ENCODE data around the gene PPP2R3C. TPM values are rescaled to one million over a fixed set of nuclear protein-coding genes. Genes with fewer than 3 reads are reported as not detected.

PPP2R3C gene
- total and polyA plus RNA-seq, 2 experiments from 2014 or later, result 35.9 to 43.0 TPM

DNA sequence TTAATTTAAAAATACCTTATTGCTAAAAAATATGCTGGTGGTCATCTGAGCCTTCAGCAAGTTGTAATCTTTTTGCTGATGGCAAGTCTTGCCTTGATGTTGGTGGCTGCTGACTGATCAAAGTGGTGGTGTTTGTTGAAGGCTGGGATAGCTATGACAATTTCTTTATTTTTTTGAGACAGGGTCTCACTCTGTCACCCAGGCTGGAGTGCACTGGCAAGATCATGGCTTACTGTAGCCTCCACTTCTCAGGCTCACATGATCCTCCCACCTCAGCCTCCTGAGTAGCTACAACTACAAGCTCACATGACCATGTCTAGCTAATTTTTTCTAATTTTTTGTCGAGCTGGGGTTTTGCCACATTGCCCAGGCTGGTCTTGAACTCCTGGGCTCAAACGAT lies 25.4 kb upstream of the PPP2R3C start (continued):
- TF ChIP-seq, protein P1, sequence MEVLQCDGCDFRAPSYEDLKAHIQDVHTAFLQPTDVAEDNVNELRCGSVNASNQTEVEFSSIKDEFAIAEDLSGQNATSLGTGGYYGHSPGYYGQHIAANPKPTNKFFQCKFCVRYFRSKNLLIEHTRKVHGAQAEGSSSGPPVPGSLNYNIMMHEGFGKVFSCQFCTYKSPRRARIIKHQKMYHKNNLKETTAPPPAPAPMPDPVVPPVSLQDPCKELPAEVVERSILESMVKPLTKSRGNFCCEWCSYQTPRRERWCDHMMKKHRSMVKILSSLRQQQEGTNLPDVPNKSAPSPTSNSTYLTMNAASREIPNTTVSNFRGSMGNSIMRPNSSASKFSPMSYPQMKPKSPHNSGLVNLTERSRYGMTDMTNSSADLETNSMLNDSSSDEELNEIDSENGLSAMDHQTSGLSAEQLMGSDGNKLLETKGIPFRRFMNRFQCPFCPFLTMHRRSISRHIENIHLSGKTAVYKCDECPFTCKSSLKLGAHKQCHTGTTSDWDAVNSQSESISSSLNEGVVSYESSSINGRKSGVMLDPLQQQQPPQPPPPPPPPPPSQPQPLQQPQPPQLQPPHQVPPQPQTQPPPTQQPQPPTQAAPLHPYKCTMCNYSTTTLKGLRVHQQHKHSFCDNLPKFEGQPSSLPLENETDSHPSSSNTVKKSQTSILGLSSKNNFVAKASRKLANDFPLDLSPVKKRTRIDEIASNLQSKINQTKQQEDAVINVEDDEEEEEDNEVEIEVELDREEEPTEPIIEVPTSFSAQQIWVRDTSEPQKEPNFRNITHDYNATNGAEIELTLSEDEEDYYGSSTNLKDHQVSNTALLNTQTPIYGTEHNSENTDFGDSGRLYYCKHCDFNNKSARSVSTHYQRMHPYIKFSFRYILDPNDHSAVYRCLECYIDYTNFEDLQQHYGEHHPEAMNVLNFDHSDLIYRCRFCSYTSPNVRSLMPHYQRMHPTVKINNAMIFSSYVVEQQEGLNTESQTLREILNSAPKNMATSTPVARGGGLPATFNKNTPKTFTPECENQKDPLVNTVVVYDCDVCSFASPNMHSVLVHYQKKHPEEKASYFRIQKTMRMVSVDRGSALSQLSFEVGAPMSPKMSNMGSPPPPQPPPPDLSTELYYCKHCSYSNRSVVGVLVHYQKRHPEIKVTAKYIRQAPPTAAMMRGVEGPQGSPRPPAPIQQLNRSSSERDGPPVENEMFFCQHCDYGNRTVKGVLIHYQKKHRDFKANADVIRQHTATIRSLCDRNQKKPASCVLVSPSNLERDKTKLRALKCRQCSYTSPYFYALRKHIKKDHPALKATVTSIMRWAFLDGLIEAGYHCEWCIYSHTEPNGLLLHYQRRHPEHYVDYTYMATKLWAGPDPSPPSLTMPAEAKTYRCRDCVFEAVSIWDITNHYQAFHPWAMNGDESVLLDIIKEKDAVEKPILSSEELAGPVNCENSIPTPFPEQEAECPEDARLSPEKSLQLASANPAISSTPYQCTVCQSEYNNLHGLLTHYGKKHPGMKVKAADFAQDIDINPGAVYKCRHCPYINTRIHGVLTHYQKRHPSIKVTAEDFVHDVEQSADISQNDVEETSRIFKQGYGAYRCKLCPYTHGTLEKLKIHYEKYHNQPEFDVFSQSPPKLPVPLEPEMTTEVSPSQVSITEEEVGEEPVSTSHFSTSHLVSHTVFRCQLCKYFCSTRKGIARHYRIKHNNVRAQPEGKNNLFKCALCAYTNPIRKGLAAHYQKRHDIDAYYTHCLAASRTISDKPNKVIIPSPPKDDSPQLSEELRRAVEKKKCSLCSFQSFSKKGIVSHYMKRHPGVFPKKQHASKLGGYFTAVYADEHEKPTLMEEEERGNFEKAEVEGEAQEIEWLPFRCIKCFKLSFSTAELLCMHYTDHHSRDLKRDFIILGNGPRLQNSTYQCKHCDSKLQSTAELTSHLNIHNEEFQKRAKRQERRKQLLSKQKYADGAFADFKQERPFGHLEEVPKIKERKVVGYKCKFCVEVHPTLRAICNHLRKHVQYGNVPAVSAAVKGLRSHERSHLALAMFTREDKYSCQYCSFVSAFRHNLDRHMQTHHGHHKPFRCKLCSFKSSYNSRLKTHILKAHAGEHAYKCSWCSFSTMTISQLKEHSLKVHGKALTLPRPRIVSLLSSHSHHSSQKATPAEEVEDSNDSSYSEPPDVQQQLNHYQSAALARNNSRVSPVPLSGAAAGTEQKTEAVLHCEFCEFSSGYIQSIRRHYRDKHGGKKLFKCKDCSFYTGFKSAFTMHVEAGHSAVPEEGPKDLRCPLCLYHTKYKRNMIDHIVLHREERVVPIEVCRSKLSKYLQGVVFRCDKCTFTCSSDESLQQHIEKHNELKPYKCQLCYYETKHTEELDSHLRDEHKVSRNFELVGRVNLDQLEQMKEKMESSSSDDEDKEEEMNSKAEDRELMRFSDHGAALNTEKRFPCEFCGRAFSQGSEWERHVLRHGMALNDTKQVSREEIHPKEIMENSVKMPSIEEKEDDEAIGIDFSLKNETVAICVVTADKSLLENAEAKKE (CRISPR knock-in tag; IDR thresholded peaks at IDR 0.05), result no peak
- TF ChIP-seq ZNF114 (CRISPR knock-in tag; IDR thresholded peaks at IDR 0.05) (no peak), EZH2 (IDR thresholded peaks at IDR 0.05; ENCODE audit: low read depth, unreplicated experiment) (no peak)
- TF ChIP-seq, protein P2, sequence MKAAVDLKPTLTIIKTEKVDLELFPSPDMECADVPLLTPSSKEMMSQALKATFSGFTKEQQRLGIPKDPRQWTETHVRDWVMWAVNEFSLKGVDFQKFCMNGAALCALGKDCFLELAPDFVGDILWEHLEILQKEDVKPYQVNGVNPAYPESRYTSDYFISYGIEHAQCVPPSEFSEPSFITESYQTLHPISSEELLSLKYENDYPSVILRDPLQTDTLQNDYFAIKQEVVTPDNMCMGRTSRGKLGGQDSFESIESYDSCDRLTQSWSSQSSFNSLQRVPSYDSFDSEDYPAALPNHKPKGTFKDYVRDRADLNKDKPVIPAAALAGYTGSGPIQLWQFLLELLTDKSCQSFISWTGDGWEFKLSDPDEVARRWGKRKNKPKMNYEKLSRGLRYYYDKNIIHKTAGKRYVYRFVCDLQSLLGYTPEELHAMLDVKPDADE (IDR thresholded peaks at IDR 0.05), result no peak

DNA sequence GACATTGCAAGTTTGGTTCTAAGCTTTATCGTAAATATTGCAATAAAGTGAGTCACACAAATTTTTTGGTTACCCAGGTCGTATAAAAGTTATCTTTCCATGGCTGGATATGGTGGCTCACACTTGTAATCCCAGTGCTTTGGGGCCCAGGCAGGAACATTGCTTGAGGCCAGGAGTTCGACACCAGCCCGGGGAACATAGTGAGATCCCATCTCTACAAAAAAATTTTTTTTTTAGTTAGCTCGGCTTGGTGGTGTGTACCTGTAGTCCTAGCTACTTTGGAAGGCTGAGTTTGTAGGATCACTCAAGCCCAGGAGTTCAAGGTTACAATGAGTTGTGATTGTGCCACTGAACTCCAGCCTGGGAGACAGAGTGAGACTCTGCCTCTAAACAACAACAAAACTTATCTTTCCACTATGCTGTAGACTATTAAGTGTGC lies 24.9 kb upstream of the PPP2R3C start:
- Histone ChIP-seq H3F3A (replicated peaks; ENCODE audit: low read depth) (no peaks in the 10 kb centered on the region), H3K4me2 (no peak overlapping the region), H4K20me1 (replicated peaks; ENCODE audit: insufficient read depth) (peaks cover 7% of the 10 kb centered on the region), H3K9me2 (ENCODE audit: insufficient read depth) (no peaks in the 10 kb centered on the region; the same call in 1 of the 2 replicates), H2AFZ (no peak overlapping the region), H3K27ac (ENCODE audit: low read depth) (no peak overlapping the region), H3K4me1 (ENCODE audit: insufficient read depth) (no peaks in the 10 kb centered on the region), H3K4me3 (no peak overlapping the region), H3K27me3 (ENCODE audit: insufficient read depth) (no peaks in the 10 kb centered on the region), H3K79me2 (replicated peaks; ENCODE audit: insufficient read depth) (peaks cover 17% of the 10 kb centered on the region), H3K36me3 (ENCODE audit: insufficient read depth) (no peaks in the 10 kb centered on the region)
- Mint-ChIP-seq H3K4me3 (no peak overlapping the region), H3K27ac (no peak overlapping the region), H3K9me3 (peaks cover 6% of the 10 kb centered on the region), H3K27me3 (ENCODE audit: insufficient read depth, low read depth, poor library complexity) (peaks cover 2% of the 10 kb centered on the region), H3K36me3 (ENCODE audit: low read depth) (peaks cover 21% of the 10 kb centered on the region), H3K4me1 (no peaks in the 10 kb centered on the region)
- no peak for ATAC-seq
- TF ChIP-seq, protein P2 (IDR thresholded peaks at IDR 0.05), result no peak
- DNase-seq (ENCODE audit: low spot score), result no peak
